GM04503 (cell line): ENCODE measurements around the gene SELENOK.
"Not testable (repeated sequence)": the region's sequence is repeated elsewhere in the genome, so short reads cannot be mapped to it uniquely, and the experiment has no call there.

Experiments used
- DNase-seq: peaks from one replicate; pipeline ENCODE4 v3.0.0-alpha.2; 2012; ENCODE audit warnings: low read depth

Gene SELENOK

DNA sequence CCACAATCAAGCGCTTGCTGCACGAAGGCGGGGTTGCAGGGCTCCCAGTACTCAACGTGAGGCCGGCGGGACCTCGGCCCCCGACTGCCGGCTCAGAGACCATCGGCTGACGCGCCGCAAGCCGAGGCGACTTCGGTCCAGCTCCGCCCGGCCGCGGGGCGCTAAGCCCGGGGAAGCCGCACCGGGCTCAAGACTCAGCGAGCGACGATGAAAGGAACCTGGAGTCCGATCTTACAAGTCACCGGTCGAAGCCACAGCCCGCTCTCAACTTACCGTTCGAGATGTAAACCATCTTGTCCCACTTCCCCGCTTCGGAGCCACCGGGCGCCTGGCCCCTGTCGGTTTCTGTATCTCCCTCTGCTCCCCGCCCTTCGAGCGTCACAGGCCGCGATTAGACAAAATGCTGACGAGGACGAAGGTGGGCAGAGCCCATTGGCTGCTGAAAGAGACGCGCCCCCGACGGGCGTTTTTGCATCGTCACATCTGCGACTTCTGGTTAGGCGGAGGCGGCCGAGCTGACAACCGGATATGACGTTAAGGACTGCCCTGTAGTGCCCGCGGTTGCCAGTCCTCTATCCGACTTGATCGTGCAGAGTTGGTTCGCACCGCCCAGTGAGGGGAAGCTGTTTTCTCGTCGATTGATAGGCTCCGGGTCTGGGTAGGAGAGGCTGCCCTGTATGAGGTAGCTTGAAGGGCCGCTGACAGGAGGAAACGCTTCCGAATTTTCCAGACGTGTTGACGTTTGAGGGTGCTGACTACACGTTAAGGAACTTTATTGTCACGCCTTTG lies at the start of gene SELENOK:
Gene SELENOK (minus strand): TSS at position 363 of the 789 bp plus-strand sequence.
- DNase-seq = peak; percentile 94

DNA sequence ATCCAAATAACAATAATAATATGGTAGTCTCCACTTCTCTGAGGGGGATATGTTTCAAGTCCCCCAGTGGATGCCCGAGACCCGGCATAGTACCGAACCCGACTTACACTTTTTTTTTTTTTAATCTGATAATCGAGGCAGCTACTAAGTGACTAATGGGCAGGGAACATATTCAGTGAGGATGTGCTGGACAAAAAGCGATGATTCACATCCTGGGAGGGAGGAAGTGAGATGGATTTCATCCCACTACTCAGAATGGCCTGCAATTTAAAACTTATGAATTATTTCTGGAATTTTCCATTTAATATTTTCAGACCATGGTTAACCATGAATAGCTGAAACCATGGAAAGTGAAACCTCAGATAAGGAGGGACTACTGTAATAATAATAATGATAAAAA lies 49.5 kb upstream of the SELENOK start:
- no peak for DNase-seq

DNA sequence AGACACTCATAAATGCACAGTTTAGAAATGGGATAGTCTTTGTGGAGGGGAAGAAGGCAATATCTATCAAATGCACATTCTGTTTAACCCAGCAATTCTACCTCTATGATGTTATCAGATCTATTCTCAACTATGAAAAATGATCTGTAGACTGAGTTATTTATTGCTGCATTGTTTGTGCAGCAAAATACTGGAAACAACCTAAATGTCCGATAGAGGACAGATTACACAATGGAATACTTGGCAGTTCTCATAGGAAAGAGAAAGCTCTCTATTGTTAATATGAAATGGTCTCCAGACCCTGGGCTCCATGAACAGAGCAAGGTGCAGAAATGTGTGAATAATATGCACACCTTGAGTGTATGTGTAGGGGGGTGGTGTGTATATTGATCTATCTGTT lies 49.0 kb upstream of the SELENOK start:
- no peak for DNase-seq

DNA sequence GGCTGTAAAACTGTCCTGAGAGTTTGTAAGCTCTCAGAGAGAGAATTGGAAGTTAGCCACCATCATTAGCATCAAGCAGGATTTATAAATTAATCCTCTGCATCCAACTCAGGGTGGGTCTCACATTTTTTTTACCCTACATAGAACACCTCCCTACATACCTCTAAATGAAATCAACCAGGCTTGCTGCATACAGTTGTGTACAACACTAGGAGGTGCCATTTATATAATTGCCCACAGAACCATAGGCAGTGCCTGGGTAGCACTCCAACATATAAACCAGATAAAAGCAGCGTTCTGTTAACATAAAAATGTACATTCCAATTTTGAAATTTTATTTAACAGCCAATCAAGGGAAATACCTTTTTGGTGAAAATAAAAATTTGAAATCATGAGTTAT lies 48.2 kb upstream of the SELENOK start:
- no peak for DNase-seq

DNA sequence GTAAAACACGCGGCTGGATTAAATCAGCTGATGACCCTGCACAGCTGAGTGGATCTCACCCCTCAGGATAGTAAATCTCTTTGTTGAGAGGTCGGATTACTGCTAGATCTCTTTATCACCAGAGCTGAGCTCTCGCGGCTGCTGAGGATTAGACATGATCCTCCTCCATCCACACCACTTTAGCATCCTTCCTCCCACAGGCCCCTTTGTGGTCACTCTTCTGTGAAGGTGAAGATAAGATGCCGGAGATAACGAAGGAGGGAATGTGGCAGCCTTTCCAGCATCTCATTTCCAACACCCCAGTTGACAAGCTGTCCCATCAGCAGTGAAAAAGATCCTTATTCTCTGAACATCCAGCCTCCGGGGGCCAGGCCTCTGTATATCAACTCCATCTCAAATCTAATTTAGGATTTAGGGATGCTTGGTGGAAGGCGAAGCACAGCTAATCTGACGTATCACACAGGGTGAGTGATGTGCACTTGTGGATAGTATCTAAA lies 47.5 kb upstream of the SELENOK start:
- no peak for DNase-seq

DNA sequence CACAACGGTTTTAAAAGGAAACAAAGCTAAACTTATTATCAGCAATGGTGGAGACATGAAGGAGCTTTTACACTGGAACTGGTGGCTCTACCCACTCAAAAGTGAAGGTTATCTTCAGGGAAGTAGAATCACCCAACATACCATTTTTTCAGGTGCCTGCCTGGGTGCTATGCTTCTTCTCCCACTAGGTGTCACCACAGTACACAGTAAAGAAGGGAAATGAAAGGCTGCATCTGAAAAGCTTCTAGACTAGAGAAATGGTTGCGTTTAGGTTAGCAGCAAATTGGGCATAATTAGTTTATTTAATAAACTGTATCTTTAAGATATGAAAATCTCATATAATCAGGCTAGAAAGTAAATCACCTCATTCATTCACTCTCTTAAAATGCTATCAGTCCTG lies 47.0 kb upstream of the SELENOK start:
- DNase-seq = no peak

DNA sequence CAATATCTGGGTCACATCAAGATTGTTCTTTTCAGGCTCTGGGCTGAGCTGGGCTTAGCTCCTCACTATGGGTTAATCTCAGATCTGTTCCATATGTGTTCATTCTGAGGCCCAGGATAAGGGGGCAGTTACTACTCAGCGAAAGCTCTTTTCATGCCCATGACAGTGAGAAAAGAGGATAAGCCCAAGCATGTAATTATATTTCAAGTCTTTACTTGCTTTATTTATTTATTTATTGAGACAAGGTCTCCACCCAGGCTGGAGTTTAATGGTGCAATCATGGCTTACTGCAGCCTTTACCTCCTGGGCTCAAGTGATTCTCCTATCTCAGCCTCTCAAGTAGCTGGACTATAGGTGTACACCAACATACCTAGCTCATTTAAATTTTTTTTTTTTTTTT lies 44.7 kb upstream of the SELENOK start:
- DNase-seq = no peak

DNA sequence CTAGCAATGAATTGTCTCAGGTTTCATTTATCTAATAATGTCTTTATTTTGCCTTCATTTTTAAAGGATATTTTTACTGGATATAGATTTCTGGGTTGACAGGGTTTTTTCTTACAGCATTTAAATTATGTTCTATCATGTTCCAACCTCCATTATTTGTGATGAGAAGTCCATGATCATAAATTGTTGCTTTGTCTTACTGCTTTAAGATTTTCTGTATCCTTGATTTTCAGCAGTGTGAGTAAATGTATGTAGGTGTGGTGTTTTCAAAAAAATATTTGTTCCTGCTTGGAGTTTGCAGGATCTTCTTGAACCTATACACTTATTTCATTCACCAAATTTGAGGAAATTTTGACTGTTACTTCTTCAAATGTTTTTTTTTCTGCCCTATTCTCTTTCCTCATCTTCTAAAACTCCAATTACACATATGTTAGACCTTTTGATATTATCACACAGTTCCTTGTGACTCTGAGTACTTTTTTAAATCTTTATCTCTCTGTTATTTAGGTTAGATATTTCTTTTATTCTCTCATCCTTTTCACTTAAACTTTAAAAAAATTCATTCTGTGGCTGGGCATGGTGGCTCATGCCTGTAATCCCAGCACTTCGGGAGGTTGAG lies 43.7 kb upstream of the SELENOK start:
- no peak for DNase-seq

DNA sequence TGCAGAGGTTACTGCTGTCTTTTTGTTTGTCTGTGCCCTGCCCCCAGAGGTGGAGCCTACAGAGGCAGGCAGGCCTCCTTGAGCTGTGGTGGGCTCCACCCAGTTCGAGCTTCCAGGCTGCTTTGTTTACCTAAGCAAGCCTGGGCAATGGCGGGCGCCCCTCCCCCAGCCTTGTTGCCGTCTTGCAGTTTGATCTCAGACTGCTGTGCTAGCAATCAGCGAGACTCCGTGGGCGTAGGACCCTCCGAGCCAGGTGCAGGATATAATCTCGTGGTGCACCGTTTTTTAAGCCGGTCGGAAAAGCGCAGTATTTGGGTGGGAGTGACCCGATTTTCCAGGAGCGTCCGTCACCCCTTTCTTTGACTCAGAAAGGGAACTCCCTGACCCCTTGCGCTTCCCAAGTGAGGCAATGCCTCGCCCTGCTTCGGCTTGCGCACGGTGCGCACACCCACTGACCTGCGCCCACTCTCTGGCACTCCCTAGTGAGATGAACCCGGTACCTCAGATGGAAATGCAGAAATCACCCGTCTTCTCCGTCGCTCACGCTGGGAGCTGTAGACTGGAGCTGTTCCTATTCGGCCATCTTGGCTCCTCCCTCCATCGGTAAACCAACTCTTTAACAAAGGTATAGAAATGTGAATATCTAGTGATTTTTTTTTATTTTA lies 35.7 kb upstream of the SELENOK start:
- DNase-seq = not testable (repeated sequence)

DNA sequence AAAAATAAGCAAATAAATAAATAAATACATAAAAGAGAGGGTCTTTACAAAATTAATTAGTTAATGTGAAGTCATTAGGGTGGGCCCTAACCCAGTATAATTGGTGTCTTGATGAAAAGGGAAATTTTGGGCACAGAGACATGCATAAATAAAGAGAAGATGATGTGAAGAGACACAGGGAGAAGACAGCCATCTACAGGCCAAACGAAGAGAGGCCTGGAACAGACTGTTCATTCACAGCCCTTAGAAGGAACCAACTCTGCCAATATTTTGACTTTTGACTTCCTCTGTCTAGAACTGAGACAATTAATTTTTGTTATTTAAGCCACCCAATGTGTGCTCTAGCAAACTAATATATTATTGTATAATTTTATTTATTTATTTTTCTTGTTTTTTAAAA lies 29.6 kb upstream of the SELENOK start:
- DNase-seq = no peak

DNA sequence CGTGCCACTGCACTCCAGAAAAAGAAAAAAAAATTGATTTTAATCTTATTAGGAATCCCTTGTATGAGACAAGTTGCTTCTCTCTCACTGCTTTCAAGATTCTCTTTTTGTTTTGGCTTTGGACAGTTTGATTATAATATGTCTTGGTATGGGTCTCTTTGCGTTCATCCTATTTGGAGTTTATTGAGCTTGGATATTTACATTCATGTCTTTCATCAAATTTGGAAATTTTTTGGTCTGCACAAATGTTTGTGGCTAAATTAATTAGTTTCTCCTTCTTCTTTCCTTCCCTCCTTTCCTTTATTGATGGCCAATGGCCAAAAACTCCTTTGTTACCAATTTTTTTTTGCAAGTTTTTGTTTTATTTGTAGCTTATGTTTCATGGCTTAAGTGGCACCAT lies 28.1 kb upstream of the SELENOK start:
- DNase-seq = no peak

DNA sequence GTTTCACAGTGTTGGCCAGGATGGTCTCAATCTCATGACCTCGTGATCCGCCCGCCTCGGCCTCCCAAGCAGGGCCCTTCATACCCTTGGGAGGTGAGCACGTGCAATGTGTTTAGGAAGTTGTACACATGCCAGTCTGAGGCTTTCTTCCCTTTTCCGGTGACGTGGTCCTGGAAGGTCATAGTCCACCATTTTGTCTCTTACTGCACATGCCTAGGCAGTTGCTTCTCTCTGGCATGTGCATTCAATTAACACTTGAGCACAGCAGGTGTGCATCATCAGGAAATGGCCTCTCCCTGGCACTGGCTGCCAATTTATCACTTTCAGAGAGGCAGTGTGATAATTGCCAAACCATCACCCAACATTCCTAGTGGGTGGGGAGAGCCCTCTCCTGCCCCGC lies 21.7 kb upstream of the SELENOK start:
- no peak for DNase-seq

DNA sequence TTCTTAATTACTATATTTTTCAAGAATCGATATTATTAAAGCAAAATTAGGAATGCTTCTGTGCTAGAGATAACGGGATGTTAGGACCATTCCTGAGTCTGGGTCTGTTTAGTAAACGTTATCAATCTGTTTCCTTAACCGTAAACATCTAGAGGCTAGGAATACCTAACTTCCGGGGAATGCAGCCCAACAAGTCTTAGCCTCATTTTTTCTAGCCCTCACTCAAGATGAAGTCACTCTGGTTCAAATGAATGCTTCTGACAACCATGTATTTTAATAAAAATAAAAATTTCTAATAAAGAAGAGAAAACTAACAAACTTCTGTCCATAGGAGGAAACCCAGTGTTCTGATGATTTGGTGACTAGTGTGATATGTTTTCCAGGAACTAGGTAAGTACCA lies 11.1 kb upstream of the SELENOK start:
- DNase-seq = no peak

DNA sequence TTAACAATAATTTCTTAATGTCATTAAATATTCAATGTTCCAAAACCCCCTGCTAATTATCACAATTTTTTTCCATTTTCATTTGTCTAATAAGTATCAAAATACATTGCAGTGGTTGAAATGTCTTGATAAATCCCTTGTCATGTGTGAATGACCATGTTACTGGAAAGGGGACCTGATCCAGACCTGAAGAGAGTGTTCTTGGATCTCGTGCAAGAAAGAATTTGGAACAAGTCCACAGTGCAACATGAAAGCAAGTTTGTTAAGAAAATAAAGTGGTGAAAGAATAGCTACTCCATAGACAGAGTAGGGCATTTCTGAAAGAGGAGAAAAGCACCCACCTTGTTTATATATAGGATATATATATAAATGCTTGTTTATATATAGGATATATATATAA lies 10.4 kb upstream of the SELENOK start:
- no peak for DNase-seq

DNA sequence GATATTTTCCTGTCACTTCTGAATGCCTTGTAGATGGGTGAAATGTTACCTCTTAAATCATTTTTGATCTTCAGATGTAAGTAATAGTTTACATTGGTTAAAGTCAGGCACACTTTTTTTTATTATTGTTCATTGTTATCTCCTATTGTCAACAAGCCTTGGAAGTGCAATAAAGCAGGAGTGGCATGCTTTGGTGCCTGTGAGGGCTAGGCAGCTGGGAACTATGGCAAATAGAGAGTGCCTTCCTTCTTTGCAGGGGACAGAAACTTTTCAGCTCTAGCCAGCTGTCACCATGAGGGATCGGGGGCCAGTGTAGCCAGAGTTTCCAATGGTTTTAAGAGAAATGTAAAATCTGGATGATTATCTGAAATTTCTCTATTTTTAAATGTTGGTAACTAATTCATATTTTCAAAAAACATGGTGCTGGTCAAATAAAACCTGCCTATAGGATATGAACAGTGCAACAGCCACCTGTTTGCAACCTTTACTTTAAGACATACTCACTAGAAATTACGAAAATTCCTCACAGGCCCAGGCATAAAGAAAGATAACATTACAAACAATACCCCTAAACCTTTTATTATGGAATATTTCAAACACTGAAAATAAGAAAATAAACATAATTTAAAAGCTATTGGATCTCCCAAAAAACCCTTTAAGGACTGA lies 9.1 kb upstream of the SELENOK start:
- no peak for DNase-seq

DNA sequence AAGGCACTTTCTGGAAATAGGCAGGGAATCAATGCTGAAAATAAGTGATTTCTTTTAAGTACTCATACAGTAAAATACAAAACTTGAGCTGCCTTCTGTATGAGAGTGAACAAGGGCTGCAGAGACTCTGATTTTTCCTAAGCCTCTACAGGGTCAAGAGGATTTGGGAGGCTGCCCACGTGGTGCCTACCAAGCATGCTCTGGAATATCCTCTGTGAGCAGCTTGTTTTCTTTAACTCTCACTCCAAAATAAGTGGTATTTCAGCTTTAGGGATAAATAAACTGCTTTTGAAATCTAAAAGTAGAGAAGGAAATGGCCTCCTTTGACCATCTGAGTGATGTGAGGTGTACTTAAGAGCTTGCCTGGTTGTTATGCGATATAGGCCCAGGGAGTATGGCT lies 8.1 kb upstream of the SELENOK start:
- DNase-seq = no peak

DNA sequence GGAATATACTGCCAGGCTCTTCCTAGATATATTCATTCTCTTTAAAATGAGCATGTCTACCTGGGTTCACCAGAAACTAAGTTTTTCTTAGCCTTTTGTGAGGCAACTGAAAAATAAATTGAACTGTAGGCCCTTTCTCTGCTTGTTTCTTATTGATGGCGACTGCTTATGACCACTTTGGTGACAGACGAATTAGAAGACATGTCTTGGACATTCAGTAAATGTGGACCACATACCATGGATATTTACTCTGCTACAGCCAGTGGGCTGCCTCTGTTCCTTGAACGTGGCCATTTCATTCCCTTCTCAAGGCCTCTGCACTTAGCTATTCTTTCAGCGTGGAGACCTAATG lies 603 bp upstream of the SELENOK start:
- DNase-seq = no peak

DNA sequence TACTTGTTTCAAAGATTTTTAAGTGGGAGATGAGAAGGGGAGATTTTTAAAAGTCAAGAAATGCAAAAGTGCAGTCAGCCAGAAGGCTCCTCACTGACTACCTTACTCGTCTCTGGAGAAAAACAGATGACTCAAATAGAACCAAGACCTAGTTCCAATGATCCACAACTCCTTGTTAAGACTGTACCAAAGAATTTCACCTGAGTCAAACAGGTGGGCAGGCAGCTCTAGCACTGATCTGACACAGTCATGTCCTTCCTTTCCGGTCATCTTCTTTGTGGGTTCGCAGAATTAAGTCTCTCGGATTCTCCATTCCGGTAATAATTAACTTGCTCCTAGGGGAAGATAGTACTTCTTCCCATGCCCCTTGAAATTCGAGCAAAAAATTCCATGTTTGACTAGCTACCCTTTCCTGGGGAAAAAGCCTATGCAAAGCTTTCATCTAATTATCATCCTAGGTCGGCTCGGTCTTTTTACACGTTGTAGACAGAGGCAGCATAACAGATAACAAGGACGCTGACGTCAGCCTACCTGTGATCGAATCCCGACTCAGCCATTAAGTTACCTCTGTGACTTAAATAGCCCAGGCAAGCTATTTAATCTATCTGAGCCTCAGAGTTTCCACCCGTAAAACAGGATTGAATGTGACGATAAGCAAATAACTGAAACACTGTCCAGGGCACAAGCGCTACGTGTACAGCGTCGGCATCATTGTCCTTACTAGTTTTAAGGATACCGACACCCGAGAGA lies 758 bp downstream of the SELENOK start:
- no peak for DNase-seq

DNA sequence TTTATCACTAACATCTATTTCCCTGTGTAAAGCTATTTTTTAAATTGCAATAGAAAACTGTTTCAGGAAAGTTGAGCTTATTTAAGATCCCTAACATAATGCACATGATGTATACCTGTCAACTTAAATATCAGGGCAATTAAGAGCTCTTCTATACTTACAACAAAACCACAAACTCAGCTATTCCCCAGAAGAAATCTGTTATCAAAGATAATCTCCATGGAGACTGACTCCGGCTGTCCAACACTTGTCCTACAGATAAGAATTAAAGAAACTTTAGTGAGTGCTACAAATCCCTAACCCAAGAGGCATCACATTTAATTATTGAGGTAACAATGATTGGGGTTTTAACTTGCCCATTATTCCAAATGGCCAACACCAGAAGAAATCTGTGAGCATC lies 3.4 kb downstream of the SELENOK start:
- no peak for DNase-seq

DNA sequence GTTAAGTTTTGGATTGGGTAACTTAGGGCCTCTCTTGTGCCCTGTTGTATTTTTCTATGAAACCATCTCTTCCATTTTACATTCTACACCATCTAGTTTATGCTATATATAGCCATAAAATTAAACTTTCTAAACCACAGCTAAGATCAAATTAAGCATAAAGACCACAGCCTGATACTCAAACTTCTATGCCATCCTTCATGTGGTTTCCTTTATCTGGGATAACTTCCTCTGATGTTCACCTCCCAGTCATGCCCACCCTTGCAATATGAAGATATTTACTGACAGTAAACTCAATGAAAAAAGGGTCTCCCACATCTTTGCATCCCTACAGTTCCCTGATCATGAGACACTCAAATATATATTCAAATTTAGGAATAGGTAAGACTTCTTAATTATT lies 4.2 kb downstream of the SELENOK start:
- no peak for DNase-seq

DNA sequence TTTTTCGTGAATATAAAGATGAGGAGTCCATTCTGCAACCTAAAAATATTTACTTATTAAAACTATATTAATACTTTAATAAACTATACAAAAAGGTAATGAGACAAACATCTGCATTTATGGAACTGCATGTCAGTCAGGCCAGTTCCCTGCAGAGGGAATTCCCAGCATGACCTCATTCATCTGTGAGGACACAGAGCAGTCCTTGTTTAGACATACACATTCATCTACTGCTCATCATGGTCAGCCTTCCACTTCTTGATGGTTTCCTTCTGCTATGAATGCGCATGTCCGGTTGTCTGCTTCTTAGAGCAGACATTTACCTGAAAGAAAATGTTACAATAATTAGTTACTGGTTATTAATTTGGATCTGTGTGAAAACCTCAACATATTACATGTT lies 6.4 kb downstream of the SELENOK start:
- DNase-seq = no peak

DNA sequence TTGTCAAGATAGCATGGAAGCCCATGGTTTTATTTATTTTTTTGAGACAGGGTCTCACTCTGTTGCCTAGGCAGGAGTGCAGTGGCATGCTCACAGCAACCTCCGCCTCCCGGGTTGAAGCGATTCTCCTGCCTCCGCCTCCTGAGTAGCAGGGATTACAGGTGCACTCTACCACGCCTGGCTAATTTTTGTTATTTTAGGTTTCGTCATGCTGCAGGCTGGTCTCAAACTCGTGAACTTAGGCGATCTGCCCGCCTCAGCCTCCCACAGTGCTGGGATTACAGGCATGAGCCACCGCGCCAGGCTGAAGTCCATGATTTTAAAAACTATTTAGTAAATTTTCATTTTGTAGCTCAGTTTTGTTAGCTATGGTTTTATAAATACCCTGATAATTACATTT lies 7.0 kb downstream of the SELENOK start:
- DNase-seq = no peak
